Epidermal melanocyte (primary cell): ENCODE measurements around the gene DHRS7B.
"Not testable (repeated sequence)": the region's sequence is repeated elsewhere in the genome, so short reads cannot be mapped to it uniquely, and the experiment has no call there.

ENCODE experiments used
- DNase-seq: peaks from one replicate; pipeline ENCODE4 v3.0.0; 2011; ENCODE audit warnings: low spot score; ENCODE audit not compliant: insufficient read length

DHRS7B gene

DNA sequence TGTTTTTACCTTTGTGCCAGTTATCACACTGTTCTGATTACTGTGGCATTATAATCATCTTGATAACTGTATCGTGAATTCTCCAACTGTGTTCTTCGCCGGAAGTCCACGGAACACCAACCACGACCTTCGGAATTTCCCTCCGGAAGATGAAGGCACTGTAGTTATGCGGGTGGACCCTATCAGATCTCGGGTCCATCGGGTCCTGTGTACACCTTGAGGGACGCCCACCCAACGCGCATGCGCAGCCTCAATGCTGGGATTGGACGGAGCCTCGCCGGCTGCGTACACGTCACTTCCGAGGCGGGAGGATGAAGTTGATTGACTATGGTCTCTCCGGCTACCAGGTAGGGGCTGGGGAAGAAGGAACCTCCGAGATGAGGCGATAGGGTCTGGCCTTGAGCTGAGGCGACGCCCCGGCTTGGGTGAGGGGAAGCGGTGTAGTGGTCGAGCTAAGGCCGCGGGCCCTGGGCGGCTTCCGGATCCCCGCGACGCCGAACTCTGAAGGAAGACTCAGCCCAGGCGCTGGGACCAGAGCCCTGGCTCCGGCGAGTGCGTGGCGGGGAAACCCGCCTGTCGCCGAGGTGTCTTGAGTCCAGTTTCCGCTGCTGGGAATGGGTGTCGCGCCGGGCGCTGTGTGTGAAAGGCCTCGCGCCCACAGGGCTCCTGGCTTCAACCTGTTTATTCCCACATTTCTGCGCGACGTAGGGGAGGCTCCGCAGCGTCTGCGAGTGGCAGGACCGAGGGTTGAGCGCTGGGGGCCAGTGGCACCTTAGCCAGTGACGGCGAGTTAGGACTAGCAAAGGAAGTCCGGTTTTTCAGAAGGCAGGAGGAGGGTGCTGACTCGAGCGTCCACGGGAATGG is at the start of gene DHRS7B:
DHRS7B (plus strand) TSS at position 320 of the 864 bp plus-strand sequence; CDS start at position 328, 8 bp downstream.
- peak; percentile 92 for DNase-seq

- DNase-seq, result no peak
Observed at GRCh38 chr17:21077281-21077680, 49.5 kb upstream of the DHRS7B start.

DNA sequence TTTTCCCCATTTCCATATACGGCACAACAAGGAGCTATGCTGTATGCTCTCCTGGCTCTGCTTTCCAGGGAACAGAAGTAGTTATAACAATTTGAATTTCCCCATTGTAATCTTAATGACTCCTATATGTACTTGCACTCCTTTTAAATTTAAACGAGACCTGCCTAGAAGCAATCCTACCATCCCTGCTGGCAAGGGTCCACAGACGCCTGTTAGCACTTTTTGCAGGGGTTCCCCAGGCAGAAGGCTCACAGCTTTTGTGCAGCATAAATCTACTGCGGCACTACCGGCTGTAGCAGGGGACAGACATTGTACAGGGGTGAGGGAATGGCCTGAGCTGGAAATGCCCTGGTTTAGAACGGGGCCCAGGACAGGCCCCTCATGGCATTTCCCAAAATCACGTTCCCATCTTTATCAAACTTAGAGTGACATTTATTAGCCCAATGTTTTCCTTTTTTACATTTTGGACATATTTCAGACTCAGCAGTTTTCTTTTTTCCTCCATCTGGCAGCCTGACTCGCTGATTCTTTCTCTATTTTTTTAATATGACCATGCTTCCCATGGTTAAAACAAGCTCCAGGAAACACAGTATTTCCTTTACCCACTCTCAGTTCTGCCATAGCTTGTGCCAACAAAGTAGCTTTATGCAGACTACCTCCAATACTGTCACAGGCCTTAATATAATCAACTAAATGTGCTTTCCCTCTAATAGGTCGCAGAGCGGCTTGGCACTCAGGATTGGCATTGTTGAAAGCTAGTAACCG is 48.6 kb upstream of the DHRS7B start:
- DNase-seq, result no peak

DNA sequence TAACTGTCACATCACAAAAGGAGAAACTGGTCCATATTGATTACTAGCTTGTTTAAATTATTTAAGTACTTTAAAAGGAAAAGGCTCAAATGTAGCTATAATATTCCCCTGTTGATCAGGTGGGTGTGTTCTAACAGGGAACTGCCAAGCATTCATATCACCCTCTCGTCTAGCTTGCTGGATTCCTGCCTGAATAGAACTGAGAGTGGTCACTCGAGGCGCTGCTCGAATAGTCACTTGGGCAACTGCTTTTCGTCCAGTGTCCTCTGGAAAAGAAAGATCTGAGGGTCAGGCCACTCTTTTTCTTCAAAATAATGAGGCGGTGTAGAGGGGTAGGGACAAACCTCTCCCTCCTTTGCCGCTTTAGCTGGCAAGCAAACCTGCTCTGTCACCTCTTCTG is 47.6 kb upstream of the DHRS7B start:
- DNase-seq, result no peak

DNA sequence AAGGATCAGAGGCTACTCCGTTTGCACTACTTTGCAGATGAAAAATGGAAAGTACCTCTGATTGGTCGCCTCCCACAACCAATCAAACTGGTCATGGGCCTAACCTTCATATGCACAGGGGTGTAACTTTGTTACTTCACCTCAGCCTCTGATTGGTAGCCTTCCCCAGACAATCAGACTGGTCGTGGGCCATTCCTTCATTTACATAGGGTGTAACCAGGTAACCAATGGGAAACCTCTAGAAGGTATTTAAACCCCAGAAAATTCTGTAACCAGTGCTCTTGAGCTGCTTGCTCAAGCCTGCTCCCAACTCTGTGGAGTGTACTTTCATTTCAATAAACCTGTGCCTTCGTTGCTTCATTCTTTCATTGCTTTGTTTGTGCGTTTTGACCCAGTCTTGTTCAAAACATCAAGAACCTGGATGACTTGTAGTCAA is 44.7 kb upstream of the DHRS7B start:
- DNase-seq, result no peak

GRCh38 chr17:21085280-21085679 is 41.5 kb upstream of the DHRS7B start:
- not testable (repeated sequence) for DNase-seq

DNA sequence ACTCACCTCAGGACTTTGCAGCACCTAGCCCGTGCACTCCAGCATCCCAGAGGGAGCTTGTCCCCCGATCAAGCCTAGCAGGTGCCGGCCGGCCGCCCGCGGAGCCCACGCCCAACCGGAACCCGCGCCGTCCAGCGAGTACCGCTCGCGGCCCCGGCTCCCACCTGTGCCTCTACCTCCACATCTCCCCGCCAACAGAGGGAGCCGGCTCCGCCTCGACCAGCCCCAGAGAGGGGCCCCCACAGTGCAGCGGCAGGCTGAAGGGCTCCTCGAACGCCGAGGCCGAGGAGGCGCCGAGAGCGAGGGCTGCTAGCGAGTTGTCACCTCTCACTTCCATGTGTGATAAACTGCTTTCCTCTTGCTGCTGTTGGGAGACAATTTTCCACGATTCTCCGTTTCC is 41.1 kb upstream of the DHRS7B start:
- no peak for DNase-seq

DNA sequence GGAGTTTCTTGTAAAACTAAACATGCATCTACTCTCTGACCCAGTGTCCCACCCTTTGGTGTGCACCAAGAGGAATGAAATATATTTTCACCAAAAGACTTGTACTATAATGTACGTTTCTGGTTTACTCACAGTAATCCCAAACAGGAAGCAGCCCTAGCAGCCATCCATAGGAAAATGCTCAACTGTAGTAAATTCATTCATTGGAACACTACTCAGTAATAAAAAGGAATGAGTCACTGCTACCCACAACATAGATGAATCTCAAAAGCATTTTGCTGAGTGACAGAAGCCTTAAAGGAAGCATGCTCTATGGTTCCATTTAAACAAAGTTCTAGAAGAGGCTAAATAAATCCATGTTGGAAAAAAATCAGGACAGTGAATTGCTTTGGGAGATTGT is 37.6 kb upstream of the DHRS7B start:
- DNase-seq, result no peak

GRCh38 chr17:21089933-21090901 is 36.5 kb upstream of the DHRS7B start:
- no peak for DNase-seq

- DNase-seq, result peak; percentile 70
Observed at GRCh38 chr17:21090902-21091618, 35.7 kb upstream of the DHRS7B start.

DNA sequence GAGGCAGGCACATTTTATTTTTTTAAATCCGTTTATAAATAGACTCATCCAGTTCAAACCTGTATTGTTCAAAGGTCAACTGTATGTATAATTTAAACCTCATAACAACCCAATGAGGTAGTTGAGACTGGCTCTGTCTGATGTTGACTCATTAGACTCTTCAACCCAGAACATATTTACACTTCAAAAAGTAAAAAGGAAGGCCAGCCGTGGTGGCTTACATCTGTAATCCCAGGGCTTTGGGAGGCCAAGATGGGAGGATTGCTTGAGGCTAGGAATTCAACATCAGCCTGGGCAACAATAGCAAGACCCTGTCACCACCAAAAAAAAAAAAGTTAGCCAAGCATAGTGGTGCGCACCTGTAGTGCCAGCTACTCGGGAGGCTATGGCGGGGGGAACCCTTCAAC is 32.5 kb upstream of the DHRS7B start:
- DNase-seq, result no peak

DNA sequence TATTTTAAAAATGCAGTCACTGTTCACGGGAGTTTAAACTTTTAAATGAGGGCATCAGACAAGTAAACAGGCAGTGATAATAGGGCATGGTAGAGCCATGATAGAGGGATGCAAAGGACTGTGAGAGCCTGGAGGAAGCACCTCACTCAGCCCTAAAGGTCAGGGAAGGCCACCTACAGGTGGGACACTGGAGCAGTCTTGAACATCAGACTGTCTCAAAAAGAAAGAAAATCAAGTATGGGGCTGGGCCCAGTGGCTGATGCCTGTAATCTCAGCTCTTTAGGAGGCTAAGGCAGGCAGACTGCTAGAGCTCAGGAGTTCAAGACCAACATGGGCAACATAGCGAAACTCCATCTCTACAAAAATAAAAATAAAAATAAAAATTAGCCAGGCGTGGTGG is 31.0 kb upstream of the DHRS7B start:
- DNase-seq, result no peak

DNA sequence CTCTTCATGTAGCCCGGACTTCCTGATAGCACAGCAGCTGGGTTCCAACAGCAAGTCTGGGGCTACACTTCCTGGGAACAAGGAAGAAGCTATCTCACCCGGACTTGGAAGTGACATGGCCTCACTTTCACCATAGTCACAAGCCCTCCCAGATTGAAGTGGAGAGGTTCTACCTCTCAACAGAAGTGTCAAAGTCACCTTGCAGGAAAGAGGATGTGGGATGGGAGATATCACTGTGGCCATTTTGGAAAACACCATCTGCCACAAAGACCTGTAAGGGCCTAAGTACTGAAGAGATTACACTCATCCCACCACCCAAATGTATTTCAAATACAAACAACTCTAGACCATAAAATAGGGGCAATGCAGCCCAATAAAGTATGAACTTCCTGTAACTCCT is 29.9 kb upstream of the DHRS7B start:
- DNase-seq, result no peak

DNA sequence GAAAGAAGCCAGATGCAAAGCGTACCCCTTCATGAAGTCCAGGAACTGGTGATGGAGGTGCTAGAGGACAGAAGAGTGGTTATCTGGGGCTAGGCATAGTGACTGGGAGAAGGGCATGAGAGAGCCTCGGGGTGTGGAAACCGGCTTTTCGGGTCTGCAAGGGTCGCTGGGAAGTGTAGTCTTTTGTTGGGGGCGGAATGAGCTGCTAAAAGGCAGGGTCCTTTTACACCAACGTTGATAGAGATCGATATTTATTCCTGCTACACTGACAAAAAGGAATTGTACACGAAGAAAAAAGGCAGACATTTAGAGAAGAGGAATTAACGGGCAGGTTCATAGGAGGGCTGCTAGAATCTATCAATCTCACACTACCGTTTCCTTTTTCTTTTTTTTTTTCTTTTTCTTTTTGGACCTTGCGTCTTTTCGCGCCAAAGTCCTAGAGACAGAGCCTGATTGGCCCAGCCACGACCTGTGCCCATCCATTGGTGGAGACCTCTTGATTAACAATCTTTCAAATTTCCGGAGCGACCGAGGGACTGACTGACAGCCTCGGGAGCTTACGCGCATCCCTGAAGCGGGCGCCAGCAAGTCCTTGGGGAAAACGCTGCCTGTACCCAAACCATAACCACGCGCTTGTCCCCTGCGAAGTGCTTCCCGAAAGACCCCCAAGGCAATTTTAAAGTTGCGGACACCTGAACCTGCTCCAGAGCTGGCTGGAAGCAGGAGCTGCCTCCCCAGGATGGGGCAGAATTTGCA is 27.7 kb upstream of the DHRS7B start:
- DNase-seq, result peak; percentile 93

GRCh38 chr17:21100636-21101035 is 26.1 kb upstream of the DHRS7B start:
- DNase-seq, result no peak

DNA sequence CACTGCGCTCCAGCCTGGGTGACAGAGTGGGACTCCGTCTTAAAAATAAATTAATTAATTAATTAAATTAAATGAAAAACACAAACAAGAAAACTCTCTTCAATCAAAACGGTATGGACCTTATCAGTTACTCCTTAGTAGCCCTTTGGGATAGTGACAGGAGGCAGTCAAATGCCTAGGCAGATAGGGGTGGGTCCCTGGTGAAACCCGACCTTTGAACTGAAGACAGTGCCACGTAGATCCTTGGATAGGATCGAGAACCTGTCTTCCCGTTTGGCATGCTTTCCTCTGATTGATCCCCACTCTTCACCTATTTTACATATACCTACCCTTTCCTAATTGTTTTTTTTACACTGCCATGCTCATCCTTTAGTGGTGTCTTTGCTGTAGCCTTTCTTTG is 22.2 kb upstream of the DHRS7B start:
- no peak for DNase-seq

DNA sequence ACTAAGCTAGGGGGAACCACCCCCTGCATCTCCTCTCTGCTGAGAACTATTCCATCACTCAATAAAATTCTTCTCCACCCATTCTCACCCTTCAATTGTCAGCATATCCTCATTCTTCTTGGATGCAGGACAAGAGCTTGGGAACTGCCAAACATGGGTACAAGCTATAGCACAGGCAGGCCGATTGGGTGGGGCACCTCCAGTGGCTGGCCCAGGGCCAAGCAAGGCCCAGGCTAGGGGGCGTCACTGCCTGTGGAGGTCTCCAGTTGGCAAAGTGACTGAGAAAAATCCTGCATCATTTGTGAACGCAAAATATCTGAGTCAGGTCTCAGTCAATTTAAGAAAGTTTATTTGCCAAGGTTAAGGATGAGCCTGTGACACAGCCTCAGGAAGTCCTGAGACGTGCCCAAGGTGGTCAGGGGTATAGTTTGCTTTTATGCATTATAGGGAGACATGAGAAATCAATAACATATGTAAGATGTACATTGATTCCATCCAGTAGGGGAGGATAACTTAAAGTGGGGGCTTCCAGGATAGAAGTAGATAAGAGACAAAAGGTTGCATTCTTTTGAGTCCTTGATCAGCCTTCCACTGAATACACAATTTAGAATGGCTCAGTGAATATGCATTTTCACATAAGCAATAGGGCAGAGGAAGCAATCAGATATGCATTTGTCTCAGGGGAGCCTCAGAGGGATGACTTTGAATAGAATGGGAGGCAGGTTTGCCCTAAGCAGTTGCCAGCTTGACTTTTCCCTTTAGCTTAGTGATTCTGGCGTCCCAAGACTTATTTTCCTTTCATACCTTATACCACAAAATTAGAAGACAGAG is 21.5 kb upstream of the DHRS7B start:
- no peak for DNase-seq

DNA sequence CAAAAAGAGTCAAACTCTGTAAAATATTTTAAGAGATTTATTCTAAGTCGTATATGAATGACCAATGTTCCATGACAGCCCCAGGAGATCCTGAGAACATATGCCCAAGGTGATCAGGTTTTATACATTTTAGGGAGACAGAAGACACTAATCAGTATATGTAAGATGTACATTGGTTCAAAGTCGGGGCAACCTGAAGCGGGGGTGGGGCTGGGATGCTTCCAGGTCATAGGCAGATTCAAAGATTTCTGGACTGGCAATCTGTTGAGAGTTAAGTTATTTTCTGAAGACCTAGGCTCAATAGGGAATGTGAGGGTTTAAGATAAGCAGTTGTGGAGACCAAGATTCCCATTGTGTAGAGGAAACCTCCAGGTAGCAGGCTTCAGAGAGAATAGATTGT is 20.4 kb upstream of the DHRS7B start:
- DNase-seq, result no peak

DNA sequence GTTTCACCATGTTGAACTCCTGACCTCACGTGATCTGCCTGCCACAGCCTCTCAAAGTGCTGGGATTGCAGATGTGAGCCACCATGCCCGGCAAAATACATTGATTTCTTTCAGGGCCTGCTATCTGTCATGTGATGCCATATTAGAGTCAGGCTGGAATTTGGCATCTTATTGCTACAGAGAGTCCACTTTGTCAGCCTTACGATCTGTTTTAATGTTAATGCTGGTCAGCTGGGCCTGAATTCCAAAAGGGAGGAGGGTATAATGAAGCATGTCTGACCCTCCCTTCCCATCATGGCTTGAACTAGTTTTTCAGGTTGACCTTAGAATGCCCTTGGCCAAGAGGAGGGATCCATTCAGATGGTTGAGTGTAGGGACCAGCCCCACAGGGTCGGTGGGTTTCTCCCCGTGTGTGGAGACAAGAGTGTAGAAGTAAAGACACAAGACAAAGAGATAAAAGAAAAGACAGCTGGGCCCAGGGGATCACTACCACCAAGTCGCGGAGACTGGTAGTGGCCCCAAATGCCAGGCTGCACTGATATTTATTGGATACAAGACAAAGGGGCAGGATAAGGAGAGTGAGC is 19.6 kb upstream of the DHRS7B start:
- DNase-seq, result not testable (repeated sequence)
